ENCODE results near the gene BEND3. TPM values are rescaled to one million over a fixed set of nuclear protein-coding genes. Genes with fewer than 3 reads are reported as not detected.

BEND3 gene
- polyA plus RNA-seq, 1 donor from 2014 or later, result 5.7 TPM

DNA sequence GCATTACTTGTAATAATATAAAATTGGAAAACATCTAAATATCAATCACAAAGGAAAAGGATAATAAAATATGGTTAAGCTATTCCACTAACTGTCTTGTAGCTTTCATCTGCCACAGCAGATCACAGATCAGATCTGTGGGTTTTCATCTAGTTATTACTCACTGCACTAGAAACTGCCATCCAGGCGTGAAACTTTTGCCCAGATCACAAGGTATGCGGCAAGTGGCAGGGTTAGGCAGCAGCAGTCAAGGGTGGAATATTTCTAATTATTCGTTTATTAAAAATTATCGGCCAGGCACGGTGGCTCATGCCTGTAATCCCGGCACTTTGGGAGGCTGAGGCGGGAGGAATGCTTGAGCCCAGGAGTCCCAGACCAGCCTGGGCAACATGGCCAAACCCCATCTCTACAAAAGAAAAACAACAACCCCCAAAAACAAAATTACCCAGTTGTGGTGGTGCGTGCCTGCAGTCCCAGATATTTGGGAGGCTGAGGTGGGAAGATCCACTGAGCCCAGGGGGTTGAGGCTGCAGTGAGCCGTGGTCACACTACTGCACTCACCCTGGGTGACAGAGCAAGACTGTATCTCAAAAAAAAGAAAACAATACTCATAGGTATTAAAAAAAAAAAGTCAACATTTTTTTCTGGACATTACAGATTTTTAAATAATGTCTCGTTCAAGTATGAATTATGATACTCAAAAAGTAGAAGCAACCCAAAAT, 32.1 kb downstream of the BEND3 start:
- no peaks in the 10 kb centered on the region for H3K79me2 ChIP-seq (replicated peaks; ENCODE audit: insufficient read depth, low read length)
- H3K27ac ChIP-seq (ENCODE audit: low read length), result no peak overlapping the region
- H4K20me1 ChIP-seq (ENCODE audit: insufficient read depth), result no peaks in the 10 kb centered on the region
- H3K9me2 ChIP-seq (ENCODE audit: insufficient read depth, low read length), result no peaks in the 10 kb centered on the region
- no peaks in the 10 kb centered on the region for H3K36me3 ChIP-seq (ENCODE audit: insufficient read depth, low read length)
- H3K27me3 ChIP-seq (ENCODE audit: insufficient read depth, low read depth, low read length), result no peaks in the 10 kb centered on the region
- H3F3A ChIP-seq (ENCODE audit: insufficient read depth, low read length, poor library complexity, severe bottlenecking), result no peaks in the 10 kb centered on the region
- no peaks in the 10 kb centered on the region for H3K9me3 ChIP-seq (ENCODE audit: low read length)
- H2AFZ ChIP-seq (ENCODE audit: low read depth, low read length), result no peak overlapping the region
- H3K4me3 ChIP-seq (ENCODE audit: low read length), result no peak overlapping the region
- H3K9ac ChIP-seq (ENCODE audit: low read length), result no peak overlapping the region
- TF ChIP-seq TAF1 (IDR thresholded peaks at IDR 0.05; ENCODE audit: low read depth) (no peak), EP300 (conservative IDR thresholded peaks at IDR 0.05; ENCODE audit: poor library complexity, severe bottlenecking) (no peak)
- no peak overlapping the region for H3K4me2 ChIP-seq (ENCODE audit: low read length)

DNA sequence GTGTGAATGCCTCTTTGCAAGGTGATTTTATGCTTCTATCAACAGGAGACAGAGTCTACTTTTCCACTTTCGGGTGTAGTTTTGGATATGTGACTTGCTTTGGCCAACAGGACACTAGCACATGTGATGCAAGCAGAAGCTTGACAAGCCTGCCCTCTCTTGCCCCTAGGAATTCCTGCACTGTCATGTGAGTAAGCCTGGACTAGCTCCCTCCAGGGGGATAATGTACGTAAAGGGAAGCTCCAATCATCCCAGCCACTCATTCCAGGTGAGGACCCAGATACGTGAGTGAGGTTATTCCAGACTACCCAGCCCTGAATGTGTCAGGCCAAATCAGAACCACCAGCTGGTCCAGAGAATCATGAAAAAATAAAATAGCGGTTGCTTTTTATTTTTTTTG, 33.3 kb downstream of the BEND3 start:
- Histone ChIP-seq H3K4me2 (ENCODE audit: low read length) (no peak overlapping the region), H2AFZ (ENCODE audit: low read depth, low read length) (no peak overlapping the region), H4K20me1 (ENCODE audit: insufficient read depth) (no peaks in the 10 kb centered on the region), H3F3A (ENCODE audit: insufficient read depth, low read length, poor library complexity, severe bottlenecking) (no peaks in the 10 kb centered on the region), H3K79me2 (replicated peaks; ENCODE audit: insufficient read depth, low read length) (no peaks in the 10 kb centered on the region), H3K4me3 (ENCODE audit: low read length) (no peak overlapping the region), H3K36me3 (ENCODE audit: insufficient read depth, low read length) (no peaks in the 10 kb centered on the region), H3K9me2 (ENCODE audit: insufficient read depth, low read length) (no peaks in the 10 kb centered on the region), H3K9me3 (ENCODE audit: low read length) (no peaks in the 10 kb centered on the region), H3K9ac (ENCODE audit: low read length) (no peak overlapping the region), H3K27me3 (ENCODE audit: insufficient read depth, low read depth, low read length) (no peaks in the 10 kb centered on the region), H3K27ac (ENCODE audit: low read length) (no peak overlapping the region)
- TF ChIP-seq EZH2 (IDR thresholded peaks at IDR 0.05; ENCODE audit: borderline replicate concordance, insufficient read depth, low read length, poor library complexity, severe bottlenecking), result no peak

DNA sequence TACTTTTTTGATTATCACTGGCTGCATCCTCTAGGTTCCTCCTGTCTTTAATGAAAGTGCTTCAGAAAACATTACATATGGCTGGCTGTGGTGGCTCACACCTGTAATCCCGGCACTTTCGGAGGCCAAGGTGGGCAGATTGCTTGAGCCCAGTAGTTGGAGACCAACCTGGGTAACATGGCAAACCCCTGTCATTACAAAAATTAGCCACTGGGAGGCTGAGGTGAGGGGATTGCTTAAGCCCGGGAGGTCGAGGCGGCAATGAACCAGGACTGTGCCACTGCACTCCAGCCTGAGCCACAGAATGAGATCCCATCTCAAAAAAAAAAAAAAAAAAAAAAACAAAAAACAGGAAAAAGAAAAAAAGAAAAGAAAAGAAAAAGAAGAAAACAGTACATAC, 35.3 kb downstream of the BEND3 start:
- TF ChIP-seq TAF1 (IDR thresholded peaks at IDR 0.05; ENCODE audit: low read depth) (no peak), EZH2 (IDR thresholded peaks at IDR 0.05; ENCODE audit: borderline replicate concordance, insufficient read depth, low read length, poor library complexity, severe bottlenecking) (no peak), MXI1 (conservative IDR thresholded peaks at IDR 0.05; ENCODE audit: poor library complexity, severe bottlenecking) (no peak), SMC3 (conservative IDR thresholded peaks at IDR 0.05; ENCODE audit: poor library complexity) (no peak)
- TF ChIP-seq, protein P1, sequence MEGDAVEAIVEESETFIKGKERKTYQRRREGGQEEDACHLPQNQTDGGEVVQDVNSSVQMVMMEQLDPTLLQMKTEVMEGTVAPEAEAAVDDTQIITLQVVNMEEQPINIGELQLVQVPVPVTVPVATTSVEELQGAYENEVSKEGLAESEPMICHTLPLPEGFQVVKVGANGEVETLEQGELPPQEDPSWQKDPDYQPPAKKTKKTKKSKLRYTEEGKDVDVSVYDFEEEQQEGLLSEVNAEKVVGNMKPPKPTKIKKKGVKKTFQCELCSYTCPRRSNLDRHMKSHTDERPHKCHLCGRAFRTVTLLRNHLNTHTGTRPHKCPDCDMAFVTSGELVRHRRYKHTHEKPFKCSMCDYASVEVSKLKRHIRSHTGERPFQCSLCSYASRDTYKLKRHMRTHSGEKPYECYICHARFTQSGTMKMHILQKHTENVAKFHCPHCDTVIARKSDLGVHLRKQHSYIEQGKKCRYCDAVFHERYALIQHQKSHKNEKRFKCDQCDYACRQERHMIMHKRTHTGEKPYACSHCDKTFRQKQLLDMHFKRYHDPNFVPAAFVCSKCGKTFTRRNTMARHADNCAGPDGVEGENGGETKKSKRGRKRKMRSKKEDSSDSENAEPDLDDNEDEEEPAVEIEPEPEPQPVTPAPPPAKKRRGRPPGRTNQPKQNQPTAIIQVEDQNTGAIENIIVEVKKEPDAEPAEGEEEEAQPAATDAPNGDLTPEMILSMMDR (IDR thresholded peaks at IDR 0.05; ENCODE audit: poor library complexity, severe bottlenecking), result no peak
- Histone ChIP-seq H3K79me2 (replicated peaks; ENCODE audit: insufficient read depth, low read length) (no peaks in the 10 kb centered on the region), H4K20me1 (ENCODE audit: insufficient read depth) (no peaks in the 10 kb centered on the region), H3K27me3 (ENCODE audit: insufficient read depth, low read depth, low read length) (no peaks in the 10 kb centered on the region), H3K9me3 (ENCODE audit: low read length) (no peaks in the 10 kb centered on the region), H3K4me2 (ENCODE audit: low read length) (no peak overlapping the region), H3K9me2 (ENCODE audit: insufficient read depth, low read length) (no peaks in the 10 kb centered on the region), H3K36me3 (ENCODE audit: insufficient read depth, low read length) (no peaks in the 10 kb centered on the region), H3K4me3 (ENCODE audit: low read length) (no peak overlapping the region), H3F3A (ENCODE audit: insufficient read depth, low read length, poor library complexity, severe bottlenecking) (no peaks in the 10 kb centered on the region), H2AFZ (ENCODE audit: low read depth, low read length) (no peak overlapping the region), H3K27ac (ENCODE audit: low read length) (no peak overlapping the region), H3K9ac (ENCODE audit: low read length) (no peak overlapping the region)

DNA sequence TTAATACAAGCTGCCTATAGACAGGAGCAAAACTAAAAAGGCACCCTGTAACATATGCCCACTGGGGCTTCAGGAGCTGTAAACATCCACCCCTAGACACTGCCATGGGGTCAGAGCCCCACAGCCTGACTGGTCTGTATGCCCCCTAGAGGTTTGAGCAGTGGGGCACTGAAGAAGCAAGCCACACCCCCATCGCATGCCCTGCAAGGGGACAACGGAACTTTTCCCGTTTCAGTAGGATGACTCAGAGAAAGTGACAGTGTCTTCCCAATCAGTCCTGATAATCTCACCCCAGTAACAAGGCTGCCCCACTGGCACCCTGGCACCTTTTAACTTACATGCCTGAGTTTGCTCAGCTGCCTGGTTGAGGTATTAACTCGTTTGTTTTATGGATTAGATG, 35.9 kb downstream of the BEND3 start:
- Histone ChIP-seq H3K36me3 (ENCODE audit: insufficient read depth, low read length) (no peaks in the 10 kb centered on the region), H3K27ac (ENCODE audit: low read length) (no peak overlapping the region)
- TF ChIP-seq MXI1 (conservative IDR thresholded peaks at IDR 0.05; ENCODE audit: poor library complexity, severe bottlenecking) (no peak), TAF1 (IDR thresholded peaks at IDR 0.05; ENCODE audit: low read depth) (no peak), EP300 (conservative IDR thresholded peaks at IDR 0.05; ENCODE audit: poor library complexity, severe bottlenecking) (no peak), POLR2AphosphoS5 (IDR thresholded peaks at IDR 0.05) (no peak), EZH2 (IDR thresholded peaks at IDR 0.05; ENCODE audit: borderline replicate concordance, insufficient read depth, low read length, poor library complexity, severe bottlenecking) (no peak), SMC3 (conservative IDR thresholded peaks at IDR 0.05; ENCODE audit: poor library complexity) (no peak), RAD21 (conservative IDR thresholded peaks at IDR 0.05) (no peak)
- TF ChIP-seq, protein P1 (IDR thresholded peaks at IDR 0.05; ENCODE audit: poor library complexity, severe bottlenecking), result no peak
- TF ChIP-seq, protein P2, sequence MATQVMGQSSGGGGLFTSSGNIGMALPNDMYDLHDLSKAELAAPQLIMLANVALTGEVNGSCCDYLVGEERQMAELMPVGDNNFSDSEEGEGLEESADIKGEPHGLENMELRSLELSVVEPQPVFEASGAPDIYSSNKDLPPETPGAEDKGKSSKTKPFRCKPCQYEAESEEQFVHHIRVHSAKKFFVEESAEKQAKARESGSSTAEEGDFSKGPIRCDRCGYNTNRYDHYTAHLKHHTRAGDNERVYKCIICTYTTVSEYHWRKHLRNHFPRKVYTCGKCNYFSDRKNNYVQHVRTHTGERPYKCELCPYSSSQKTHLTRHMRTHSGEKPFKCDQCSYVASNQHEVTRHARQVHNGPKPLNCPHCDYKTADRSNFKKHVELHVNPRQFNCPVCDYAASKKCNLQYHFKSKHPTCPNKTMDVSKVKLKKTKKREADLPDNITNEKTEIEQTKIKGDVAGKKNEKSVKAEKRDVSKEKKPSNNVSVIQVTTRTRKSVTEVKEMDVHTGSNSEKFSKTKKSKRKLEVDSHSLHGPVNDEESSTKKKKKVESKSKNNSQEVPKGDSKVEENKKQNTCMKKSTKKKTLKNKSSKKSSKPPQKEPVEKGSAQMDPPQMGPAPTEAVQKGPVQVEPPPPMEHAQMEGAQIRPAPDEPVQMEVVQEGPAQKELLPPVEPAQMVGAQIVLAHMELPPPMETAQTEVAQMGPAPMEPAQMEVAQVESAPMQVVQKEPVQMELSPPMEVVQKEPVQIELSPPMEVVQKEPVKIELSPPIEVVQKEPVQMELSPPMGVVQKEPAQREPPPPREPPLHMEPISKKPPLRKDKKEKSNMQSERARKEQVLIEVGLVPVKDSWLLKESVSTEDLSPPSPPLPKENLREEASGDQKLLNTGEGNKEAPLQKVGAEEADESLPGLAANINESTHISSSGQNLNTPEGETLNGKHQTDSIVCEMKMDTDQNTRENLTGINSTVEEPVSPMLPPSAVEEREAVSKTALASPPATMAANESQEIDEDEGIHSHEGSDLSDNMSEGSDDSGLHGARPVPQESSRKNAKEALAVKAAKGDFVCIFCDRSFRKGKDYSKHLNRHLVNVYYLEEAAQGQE (IDR thresholded peaks at IDR 0.05; ENCODE audit: borderline replicate concordance), result no peak

More for the DNA sequence above, 35.9 kb downstream of the BEND3 start:
- H2AFZ ChIP-seq (ENCODE audit: low read depth, low read length), result no peak overlapping the region
- no peaks in the 10 kb centered on the region for H3K9me2 ChIP-seq (ENCODE audit: insufficient read depth, low read length)
- H3F3A ChIP-seq (ENCODE audit: insufficient read depth, low read length, poor library complexity, severe bottlenecking), result no peaks in the 10 kb centered on the region
- H3K27me3 ChIP-seq (ENCODE audit: insufficient read depth, low read depth, low read length), result no peaks in the 10 kb centered on the region
- no peak overlapping the region for H3K4me2 ChIP-seq (ENCODE audit: low read length)
- no peaks in the 10 kb centered on the region for H3K79me2 ChIP-seq (replicated peaks; ENCODE audit: insufficient read depth, low read length)
- no peaks in the 10 kb centered on the region for H3K9me3 ChIP-seq (ENCODE audit: low read length)
- no peak overlapping the region for H3K9ac ChIP-seq (ENCODE audit: low read length)
- no peaks in the 10 kb centered on the region for H4K20me1 ChIP-seq (ENCODE audit: insufficient read depth)
- H3K4me3 ChIP-seq (ENCODE audit: low read length), result no peak overlapping the region
